ENCODE measurements around the gene TALDO1.

DNA sequence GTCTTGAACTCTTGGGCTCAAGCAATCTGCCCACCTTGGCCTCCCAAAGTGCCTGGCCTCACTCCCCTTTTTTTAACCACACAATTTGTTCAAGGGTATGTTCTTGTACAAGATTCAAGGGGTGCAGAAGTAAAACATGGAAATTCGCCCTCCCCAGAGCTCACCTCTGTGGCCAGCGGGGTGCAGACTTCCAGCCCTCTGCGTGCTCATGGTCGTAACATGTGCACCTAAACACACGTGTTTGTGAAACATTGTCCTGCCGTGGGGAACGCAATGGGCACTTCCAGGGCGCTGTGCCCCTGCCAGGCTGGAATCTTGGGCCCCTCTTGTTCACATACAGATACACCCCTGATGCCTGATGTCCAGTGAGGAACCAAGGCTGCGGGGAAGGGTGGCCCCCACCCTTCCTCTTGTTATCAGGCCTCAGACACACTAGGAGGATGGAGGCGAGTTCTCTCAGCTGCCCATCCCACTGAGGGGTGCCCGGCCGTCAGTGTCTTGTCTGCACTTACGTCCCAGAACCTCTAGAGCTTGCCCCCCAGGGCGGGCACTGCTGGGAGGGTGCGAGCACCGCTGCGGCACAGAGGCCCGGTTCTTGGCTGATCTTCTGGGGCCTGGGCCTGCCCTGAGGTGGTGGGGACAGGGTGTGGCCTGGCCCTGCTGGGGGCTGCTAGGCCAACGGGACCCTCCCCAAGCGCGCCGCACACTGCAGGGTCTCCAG is 45.4 kb upstream of the TALDO1 start:
- TF ChIP-seq, protein P1, sequence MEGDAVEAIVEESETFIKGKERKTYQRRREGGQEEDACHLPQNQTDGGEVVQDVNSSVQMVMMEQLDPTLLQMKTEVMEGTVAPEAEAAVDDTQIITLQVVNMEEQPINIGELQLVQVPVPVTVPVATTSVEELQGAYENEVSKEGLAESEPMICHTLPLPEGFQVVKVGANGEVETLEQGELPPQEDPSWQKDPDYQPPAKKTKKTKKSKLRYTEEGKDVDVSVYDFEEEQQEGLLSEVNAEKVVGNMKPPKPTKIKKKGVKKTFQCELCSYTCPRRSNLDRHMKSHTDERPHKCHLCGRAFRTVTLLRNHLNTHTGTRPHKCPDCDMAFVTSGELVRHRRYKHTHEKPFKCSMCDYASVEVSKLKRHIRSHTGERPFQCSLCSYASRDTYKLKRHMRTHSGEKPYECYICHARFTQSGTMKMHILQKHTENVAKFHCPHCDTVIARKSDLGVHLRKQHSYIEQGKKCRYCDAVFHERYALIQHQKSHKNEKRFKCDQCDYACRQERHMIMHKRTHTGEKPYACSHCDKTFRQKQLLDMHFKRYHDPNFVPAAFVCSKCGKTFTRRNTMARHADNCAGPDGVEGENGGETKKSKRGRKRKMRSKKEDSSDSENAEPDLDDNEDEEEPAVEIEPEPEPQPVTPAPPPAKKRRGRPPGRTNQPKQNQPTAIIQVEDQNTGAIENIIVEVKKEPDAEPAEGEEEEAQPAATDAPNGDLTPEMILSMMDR (IDR thresholded peaks at IDR 0.05; ENCODE audit: poor library complexity) = no peak
- no peak for TF ChIP-seq EZH2phosphoT487 (IDR thresholded peaks at IDR 0.05; ENCODE audit: low read depth, severe bottlenecking, unreplicated experiment)
- TF ChIP-seq EZH2 (IDR thresholded peaks at IDR 0.05; ENCODE audit: borderline replicate concordance) = no peak
